SU-DHL-6 (cell line): ENCODE results near the gene MINDY3.

Source experiments
- H2AFZ ChIP-seq: fragments of 200-600 bp; sonication (generic); 2 replicates; pipeline ENCODE4 v1.6.1; 2014; ENCODE audit warnings: low read depth, mild to moderate bottlenecking, moderate library complexity, mixed read lengths, antibody characterized with exemption, low read length; ENCODE audit not compliant: severe bottlenecking
- H3F3A ChIP-seq: fragments of 200-600 bp; shearing (Covaris generic); 2 replicates; pipeline ENCODE4 v1.6.0; 2016; ENCODE audit warnings: antibody characterized with exemption, mild to moderate bottlenecking; ENCODE audit not compliant: insufficient read depth
- H3K27ac ChIP-seq: fragments of 200-600 bp; sonication (generic); 2 replicates; pipeline ENCODE4 v1.5.1; 2016; ENCODE audit warnings: low read depth, mild to moderate bottlenecking, low read length, moderate library complexity, mixed read lengths
- H3K27me3 ChIP-seq: fragments of 200-600 bp; sonication (generic), shearing (Covaris generic); 2 replicates; pipeline ENCODE4 v1.6.0; 2014; ENCODE audit warnings: mild to moderate bottlenecking, low read length
- H3K36me3 ChIP-seq: fragments of 200-600 bp; sonication (generic); 2 replicates; pipeline ENCODE4 v1.6.1; 2014; ENCODE audit warnings: mild to moderate bottlenecking, low read length, mixed read lengths
- H3K4me2 ChIP-seq: fragments of 300-600, 200-600 bp; shearing (Covaris generic), sonication (generic); 2 replicates; pipeline ENCODE4 v1.6.0; 2014; ENCODE audit warnings: low read length, low read depth, mild to moderate bottlenecking; ENCODE audit not compliant: poor library complexity, severe bottlenecking
- H3K4me3 ChIP-seq: fragments of 200-600 bp; sonication (generic); 2 replicates; pipeline ENCODE4 v1.5.1; 2014; ENCODE audit warnings: antibody characterized with exemption, low read length, mild to moderate bottlenecking, mixed read lengths; ENCODE audit not compliant: insufficient read depth, poor library complexity, severe bottlenecking
- H3K79me2 ChIP-seq: fragments of 200-600 bp; sonication (generic); 2 replicates; pipeline ENCODE4 v1.6.1; 2014; ENCODE audit warnings: mild to moderate bottlenecking, low read length, moderate library complexity; ENCODE audit not compliant: insufficient read depth
- H3K9ac ChIP-seq: fragments of 200-600 bp; sonication (generic); 2 replicates; pipeline ENCODE4 v1.7.0; 2014; ENCODE audit warnings: mild to moderate bottlenecking, low read length
- H3K9me2 ChIP-seq: fragments of 200-600 bp; sonication (generic); replicated peaks from 2 replicates; pipeline ENCODE4 v1.6.1; 2014; ENCODE audit warnings: low read length; ENCODE audit not compliant: insufficient read depth
- H3K9me3 ChIP-seq: fragments of 200-600 bp; sonication (generic); 2 replicates; pipeline ENCODE4 v1.6.1; 2014; ENCODE audit warnings: low read length, mixed read lengths; ENCODE audit not compliant: insufficient read depth
- H4K20me1 ChIP-seq: fragments of 200-600 bp; sonication (generic); 2 replicates; pipeline ENCODE4 v1.6.1; 2014; ENCODE audit warnings: low read depth, mild to moderate bottlenecking, antibody characterized with exemption, low read length, moderate library complexity, mixed read lengths
- EZH2phosphoT487 ChIP-seq: fragments of 200-600 bp; sonication (generic), shearing (Covaris generic); conservative IDR thresholded peaks from 2 replicates; pipeline ENCODE4 v1.6.1; 2018; ENCODE audit warnings: mild to moderate bottlenecking, antibody characterized with exemption, low read length, moderate library complexity, mixed read lengths
- TF ChIP-seq, protein P1 (sequence below): fragments of 200-600 bp; sonication (generic); IDR thresholded peaks from one replicate; pipeline ENCODE4 v1.5.1; 2017; ENCODE audit warnings: antibody characterized with exemption, mild to moderate bottlenecking, low read length, moderate library complexity; ENCODE audit not compliant: insufficient read depth, poor library complexity, severe bottlenecking

MINDY3 gene

DNA sequence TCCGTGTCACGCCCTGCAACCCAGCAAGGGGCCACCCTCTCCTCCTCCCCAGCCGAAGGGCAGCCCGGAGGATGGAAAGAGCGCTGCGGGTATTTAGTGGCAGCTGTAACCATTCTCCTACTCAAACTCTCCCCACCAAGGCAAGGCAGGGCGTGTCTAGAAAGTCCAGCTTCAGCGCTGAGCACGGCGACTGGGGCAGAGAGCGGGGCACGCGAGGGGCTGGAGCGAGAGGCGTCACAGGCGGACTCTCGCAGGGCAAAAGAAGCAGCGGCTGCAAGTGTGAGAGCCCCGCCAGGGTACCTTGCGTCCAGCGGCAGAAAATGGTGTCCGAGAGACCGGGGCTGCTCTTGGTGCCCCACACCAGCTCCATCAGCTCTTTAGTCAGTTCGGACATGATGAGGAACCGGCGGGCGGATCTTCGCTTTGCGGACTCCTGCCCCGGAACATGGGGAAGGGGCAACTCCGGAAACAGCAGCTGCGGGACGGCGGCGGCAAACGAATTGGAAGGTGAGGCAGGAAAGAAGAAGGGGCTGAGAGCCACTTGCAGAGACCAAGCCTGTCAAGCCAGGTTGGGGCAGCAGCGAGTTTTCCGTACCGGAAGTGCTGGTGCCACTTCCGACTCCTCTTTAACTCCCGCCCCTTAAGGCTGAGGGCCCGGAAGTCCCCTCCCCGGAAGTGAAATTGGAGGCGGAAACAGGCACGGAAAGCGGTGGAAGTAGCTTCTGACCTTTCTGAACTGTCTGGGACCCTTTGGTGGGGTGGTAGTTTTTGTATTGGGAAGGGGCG, at the start of gene MINDY3:
TSS of gene MINDY3 (minus strand) at position 602 of the 786 bp plus-strand sequence. CDS start at position 394, 208 bp downstream.
- H3K9me3 ChIP-seq: no peaks in the 10 kb centered on the region
- peaks cover 50% of the 10 kb centered on the region for H3K79me2 ChIP-seq
- H3K36me3 ChIP-seq: no peaks in the 10 kb centered on the region; the same call in 1 of the 2 replicates
- peak within 1 kb of the TSS; percentile 77 for H3K4me2 ChIP-seq
- H3F3A ChIP-seq: peaks cover 10% of the 10 kb centered on the region; the same call in 1 of the 2 replicates
- H2AFZ ChIP-seq: peak within 1 kb of the TSS; percentile 93
- H3K4me3 ChIP-seq: peak within 1 kb of the TSS; percentile 96
- no peaks in the 10 kb centered on the region for H3K9me2 ChIP-seq
- H3K27me3 ChIP-seq: no peaks in the 10 kb centered on the region
- H3K27ac ChIP-seq: peak within 1 kb of the TSS; percentile 76
- H3K9ac ChIP-seq: peak within 1 kb of the TSS; percentile 88
- H4K20me1 ChIP-seq: peaks cover 15% of the 10 kb centered on the region; the same call in 1 of the 2 replicates
- TF ChIP-seq EZH2phosphoT487: no peak
- TF ChIP-seq, protein P1, sequence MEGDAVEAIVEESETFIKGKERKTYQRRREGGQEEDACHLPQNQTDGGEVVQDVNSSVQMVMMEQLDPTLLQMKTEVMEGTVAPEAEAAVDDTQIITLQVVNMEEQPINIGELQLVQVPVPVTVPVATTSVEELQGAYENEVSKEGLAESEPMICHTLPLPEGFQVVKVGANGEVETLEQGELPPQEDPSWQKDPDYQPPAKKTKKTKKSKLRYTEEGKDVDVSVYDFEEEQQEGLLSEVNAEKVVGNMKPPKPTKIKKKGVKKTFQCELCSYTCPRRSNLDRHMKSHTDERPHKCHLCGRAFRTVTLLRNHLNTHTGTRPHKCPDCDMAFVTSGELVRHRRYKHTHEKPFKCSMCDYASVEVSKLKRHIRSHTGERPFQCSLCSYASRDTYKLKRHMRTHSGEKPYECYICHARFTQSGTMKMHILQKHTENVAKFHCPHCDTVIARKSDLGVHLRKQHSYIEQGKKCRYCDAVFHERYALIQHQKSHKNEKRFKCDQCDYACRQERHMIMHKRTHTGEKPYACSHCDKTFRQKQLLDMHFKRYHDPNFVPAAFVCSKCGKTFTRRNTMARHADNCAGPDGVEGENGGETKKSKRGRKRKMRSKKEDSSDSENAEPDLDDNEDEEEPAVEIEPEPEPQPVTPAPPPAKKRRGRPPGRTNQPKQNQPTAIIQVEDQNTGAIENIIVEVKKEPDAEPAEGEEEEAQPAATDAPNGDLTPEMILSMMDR: no peak

DNA sequence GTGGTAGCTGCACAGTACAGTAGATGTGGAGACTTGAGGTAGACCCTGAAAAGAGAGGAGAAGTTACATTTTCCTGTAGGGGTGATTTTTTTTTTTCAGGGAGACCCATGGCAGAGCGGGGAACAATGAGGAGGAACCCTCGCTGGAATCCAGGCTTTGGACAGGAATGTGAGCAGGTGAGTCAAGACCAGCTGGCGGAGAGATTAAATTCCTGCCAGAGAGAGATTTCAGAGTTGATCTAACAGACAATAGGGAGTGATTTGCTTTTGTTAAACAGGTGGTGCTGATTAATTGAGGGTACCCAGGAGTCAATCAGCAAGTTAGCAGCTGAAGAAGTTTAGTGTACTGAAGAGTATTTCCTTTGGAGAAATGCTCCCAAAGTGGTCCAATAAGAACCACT, 41.6 kb upstream of the MINDY3 start:
- Histone ChIP-seq H3K4me3 (no peak overlapping the region), H3K9me2 (no peaks in the 10 kb centered on the region), H3K4me2 (no peak overlapping the region), H2AFZ (no peak overlapping the region), H4K20me1 (no peaks in the 10 kb centered on the region), H3K9ac (no peak overlapping the region), H3K27ac (no peak overlapping the region), H3K79me2 (no peaks in the 10 kb centered on the region), H3K9me3 (no peaks in the 10 kb centered on the region), H3K27me3 (no peaks in the 10 kb centered on the region), H3F3A (no peaks in the 10 kb centered on the region), H3K36me3 (no peaks in the 10 kb centered on the region)
- no peak for TF ChIP-seq EZH2phosphoT487
- TF ChIP-seq, protein P1: no peak

DNA sequence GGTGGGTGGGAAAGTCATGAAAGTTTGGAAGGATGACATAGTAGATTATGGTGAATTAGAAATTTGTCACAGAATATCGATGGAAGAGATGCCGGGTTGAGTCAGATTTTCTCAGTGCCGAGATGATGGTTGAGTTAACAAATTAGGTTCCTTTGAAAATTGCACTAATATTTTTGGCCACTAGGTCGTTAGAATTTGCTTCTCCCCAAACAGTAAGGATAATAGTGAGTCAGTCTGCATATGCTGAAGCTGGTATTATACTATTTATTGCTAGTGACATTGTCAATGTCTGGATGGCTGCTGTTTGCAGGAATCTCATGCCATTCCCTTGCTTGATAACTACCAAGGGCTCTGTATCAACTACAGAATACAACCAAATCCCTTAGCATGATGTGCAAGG, 37.7 kb upstream of the MINDY3 start:
- no peak overlapping the region for H3K27ac ChIP-seq
- no peaks in the 10 kb centered on the region for H3F3A ChIP-seq
- H3K36me3 ChIP-seq: no peaks in the 10 kb centered on the region
- H3K4me2 ChIP-seq: no peak overlapping the region
- no peaks in the 10 kb centered on the region for H3K9me3 ChIP-seq
- H3K4me3 ChIP-seq: no peak overlapping the region
- H4K20me1 ChIP-seq: no peaks in the 10 kb centered on the region
- H3K27me3 ChIP-seq: no peaks in the 10 kb centered on the region
- no peaks in the 10 kb centered on the region for H3K79me2 ChIP-seq
- H2AFZ ChIP-seq: no peak overlapping the region
- H3K9me2 ChIP-seq: no peaks in the 10 kb centered on the region
- TF ChIP-seq EZH2phosphoT487: no peak
- TF ChIP-seq, protein P1: no peak
- H3K9ac ChIP-seq: no peak overlapping the region
